DOHH2 (cell line): Measurements from ENCODE around the gene RAET1L.

Experiments used
- H3F3A ChIP-seq: fragments of 200-600 bp; sonication (generic), shearing (Covaris generic); 2 replicates; pipeline ENCODE4 v1.6.0; 2016; ENCODE audit warnings: antibody characterized with exemption, mild to moderate bottlenecking; ENCODE audit not compliant: control insufficient read depth, insufficient read depth
- H3K27ac ChIP-seq: fragments of 200-600 bp; sonication (generic); 2 replicates; pipeline ENCODE4 v1.5.1; 2014; ENCODE audit warnings: low read depth, mild to moderate bottlenecking, low read length, moderate library complexity
- H3K27me3 ChIP-seq: fragments of 200-600 bp; sonication (generic); 2 replicates; pipeline ENCODE4 v1.6.1; 2014; ENCODE audit warnings: mild to moderate bottlenecking, low read length, mixed read lengths; ENCODE audit not compliant: control insufficient read depth
- H3K36me3 ChIP-seq: fragments of 200-600 bp; sonication (generic); 2 replicates; pipeline ENCODE4 v1.6.1; 2014; ENCODE audit warnings: mild to moderate bottlenecking, low read length, moderate library complexity, mixed read lengths; ENCODE audit not compliant: control insufficient read depth
- H3K4me1 ChIP-seq: fragments of 200-600 bp; sonication (generic); 2 replicates; pipeline ENCODE4 v1.6.1; 2014; ENCODE audit warnings: mild to moderate bottlenecking, low read length, mixed read lengths; ENCODE audit not compliant: control insufficient read depth
- H3K4me2 ChIP-seq: fragments of 200-600 bp; sonication (generic); 2 replicates; pipeline ENCODE4 v1.6.0; 2014; ENCODE audit warnings: mild to moderate bottlenecking, low read length, moderate library complexity
- H3K4me3 ChIP-seq: fragments of 200-600 bp; sonication (generic); 2 replicates; pipeline ENCODE4 v1.5.1; 2014; ENCODE audit warnings: mild to moderate bottlenecking, low read length, mixed read lengths
- H3K79me2 ChIP-seq: fragments of 200-600 bp; sonication (generic); 2 replicates; pipeline ENCODE4 v1.6.1; 2014; ENCODE audit warnings: mild to moderate bottlenecking, low read length, mixed read lengths; ENCODE audit not compliant: control insufficient read depth
- H3K9me2 ChIP-seq: fragments of 200-600 bp; sonication (generic); replicated peaks from 2 replicates; pipeline ENCODE4 v1.6.1; 2014; ENCODE audit warnings: mild to moderate bottlenecking, low read length, mixed read lengths; ENCODE audit not compliant: control insufficient read depth
- H3K9me3 ChIP-seq: fragments of 200-600 bp; sonication (generic); 2 replicates; pipeline ENCODE4 v1.6.1; 2014; ENCODE audit warnings: antibody characterized with exemption, low read length, mixed read lengths; ENCODE audit not compliant: control insufficient read depth, insufficient read depth
- H4K20me1 ChIP-seq: fragments of 200-600 bp; sonication (generic); 2 replicates; pipeline ENCODE4 v1.6.0; 2014; ENCODE audit warnings: low read depth, mild to moderate bottlenecking, antibody characterized with exemption, low read length, moderate library complexity; ENCODE audit not compliant: control insufficient read depth, insufficient read depth
- EZH2phosphoT487 ChIP-seq: fragments of 200-600 bp; sonication (generic); IDR thresholded peaks from 2 replicates; pipeline ENCODE4 v1.6.1; 2017; ENCODE audit warnings: borderline replicate concordance, mild to moderate bottlenecking, antibody characterized with exemption, low read length, moderate library complexity, mixed read lengths
- TF ChIP-seq, protein P1 (sequence below): fragments of 200-600 bp; sonication (generic); IDR thresholded peaks from one replicate; pipeline ENCODE4 v1.5.1; 2014; ENCODE audit warnings: antibody characterized with exemption, mild to moderate bottlenecking, low read depth, low read length; ENCODE audit not compliant: poor library complexity, severe bottlenecking

RAET1L gene

DNA sequence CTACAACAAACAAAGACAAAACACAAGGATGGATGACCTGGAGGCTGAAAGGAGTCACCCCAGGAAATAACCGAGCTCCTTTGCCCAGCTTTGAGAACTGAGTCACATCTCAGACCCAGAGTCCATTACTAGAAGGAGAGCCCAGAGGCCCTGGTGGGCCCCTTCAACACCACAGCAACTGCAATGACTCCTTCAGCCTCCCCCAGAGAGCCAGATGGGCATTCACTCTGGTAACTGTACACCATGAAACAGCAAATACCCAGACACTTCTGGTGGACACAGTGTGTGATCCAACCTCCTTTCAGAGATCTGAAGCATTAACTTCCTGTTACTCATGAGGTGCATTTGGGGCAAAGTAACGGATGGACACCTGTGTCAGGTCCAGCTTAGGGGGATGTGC is 22.6 kb downstream of the RAET1L start:
- Histone ChIP-seq H3K9me3 (no peaks in the 10 kb centered on the region), H3K27me3 (no peaks in the 10 kb centered on the region), H3K79me2 (no peaks in the 10 kb centered on the region; the same call in 1 of the 2 replicates), H3K27ac (no peak overlapping the region), H3K4me1 (peaks cover 15% of the 10 kb centered on the region), H3K4me2 (no peak overlapping the region), H3K9me2 (no peaks in the 10 kb centered on the region), H3K36me3 (no peaks in the 10 kb centered on the region), H3F3A (no peaks in the 10 kb centered on the region), H4K20me1 (no peaks in the 10 kb centered on the region), H3K4me3 (no peak overlapping the region)
- TF ChIP-seq, protein P1, sequence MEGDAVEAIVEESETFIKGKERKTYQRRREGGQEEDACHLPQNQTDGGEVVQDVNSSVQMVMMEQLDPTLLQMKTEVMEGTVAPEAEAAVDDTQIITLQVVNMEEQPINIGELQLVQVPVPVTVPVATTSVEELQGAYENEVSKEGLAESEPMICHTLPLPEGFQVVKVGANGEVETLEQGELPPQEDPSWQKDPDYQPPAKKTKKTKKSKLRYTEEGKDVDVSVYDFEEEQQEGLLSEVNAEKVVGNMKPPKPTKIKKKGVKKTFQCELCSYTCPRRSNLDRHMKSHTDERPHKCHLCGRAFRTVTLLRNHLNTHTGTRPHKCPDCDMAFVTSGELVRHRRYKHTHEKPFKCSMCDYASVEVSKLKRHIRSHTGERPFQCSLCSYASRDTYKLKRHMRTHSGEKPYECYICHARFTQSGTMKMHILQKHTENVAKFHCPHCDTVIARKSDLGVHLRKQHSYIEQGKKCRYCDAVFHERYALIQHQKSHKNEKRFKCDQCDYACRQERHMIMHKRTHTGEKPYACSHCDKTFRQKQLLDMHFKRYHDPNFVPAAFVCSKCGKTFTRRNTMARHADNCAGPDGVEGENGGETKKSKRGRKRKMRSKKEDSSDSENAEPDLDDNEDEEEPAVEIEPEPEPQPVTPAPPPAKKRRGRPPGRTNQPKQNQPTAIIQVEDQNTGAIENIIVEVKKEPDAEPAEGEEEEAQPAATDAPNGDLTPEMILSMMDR = no peak
- no peak for TF ChIP-seq EZH2phosphoT487

GRCh38 chr6:150001295-150002008 is 23.9 kb downstream of the RAET1L start:
- Histone ChIP-seq H3K27ac (no peak overlapping the region), H3K9me3 (no peaks in the 10 kb centered on the region)

GRCh38 chr6:149999636-150000035 is 25.7 kb downstream of the RAET1L start:
- H3K4me3 ChIP-seq = no peak overlapping the region
- peaks cover 10% of the 10 kb centered on the region for H3K4me1 ChIP-seq
- H3K27me3 ChIP-seq = no peaks in the 10 kb centered on the region
- H4K20me1 ChIP-seq = no peaks in the 10 kb centered on the region
- H3K79me2 ChIP-seq = no peaks in the 10 kb centered on the region; the same call in 1 of the 2 replicates
- H3K27ac ChIP-seq = no peak overlapping the region
- H3K4me2 ChIP-seq = no peak overlapping the region
- no peaks in the 10 kb centered on the region for H3F3A ChIP-seq
- no peaks in the 10 kb centered on the region for H3K9me3 ChIP-seq
- H3K9me2 ChIP-seq = no peaks in the 10 kb centered on the region
- no peak for TF ChIP-seq EZH2phosphoT487
- TF ChIP-seq, protein P1 = no peak
- no peaks in the 10 kb centered on the region for H3K36me3 ChIP-seq

More at GRCh38 chr6:150001295-150002008, 23.9 kb downstream of the RAET1L start:
- H3K79me2 ChIP-seq = no peaks in the 10 kb centered on the region; the same call in 1 of the 2 replicates
- H3F3A ChIP-seq = no peaks in the 10 kb centered on the region
- H3K4me2 ChIP-seq = no peak overlapping the region
- H3K4me3 ChIP-seq = no peak overlapping the region
- H4K20me1 ChIP-seq = no peaks in the 10 kb centered on the region
- no peaks in the 10 kb centered on the region for H3K27me3 ChIP-seq
- H3K4me1 ChIP-seq = peaks cover 15% of the 10 kb centered on the region
- no peak for TF ChIP-seq EZH2phosphoT487
- TF ChIP-seq, protein P1 = no peak
- H3K36me3 ChIP-seq = no peaks in the 10 kb centered on the region
- no peaks in the 10 kb centered on the region for H3K9me2 ChIP-seq
